ENCODE data around the gene EXOC4.
"Not testable (repeated sequence)": the region's sequence is repeated elsewhere in the genome, so short reads cannot be mapped to it uniquely, and the experiment has no call there.

Gene EXOC4

DNA sequence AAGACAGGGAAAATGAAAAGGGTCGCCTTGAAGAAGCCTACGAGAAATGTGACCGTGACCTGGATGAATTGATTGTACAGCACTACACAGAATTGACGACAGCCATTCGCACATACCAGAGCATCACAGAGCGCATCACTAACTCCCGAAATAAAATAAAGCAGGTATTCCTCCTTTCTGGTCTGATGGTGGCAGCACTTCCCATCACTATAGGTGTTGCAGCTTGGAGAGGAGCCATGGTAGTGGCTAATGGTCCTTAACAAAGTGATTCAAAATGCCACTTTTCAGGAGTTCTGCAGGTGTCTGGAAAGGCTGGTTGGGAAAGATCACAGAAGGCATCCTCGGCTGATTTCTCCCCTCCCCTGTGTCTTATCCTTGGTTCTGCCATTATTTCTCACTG, 22.1 kb downstream of the EXOC4 start:
- FAIRE-seq (no peak), DNase-seq (ENCODE audit: insufficient read length, low spot score) (no peak)

- no peak for DNase-seq (ENCODE audit: insufficient read length, low spot score)
Observed at GRCh38 chr7:133275446-133276095, 22.7 kb downstream of the EXOC4 start.

DNA sequence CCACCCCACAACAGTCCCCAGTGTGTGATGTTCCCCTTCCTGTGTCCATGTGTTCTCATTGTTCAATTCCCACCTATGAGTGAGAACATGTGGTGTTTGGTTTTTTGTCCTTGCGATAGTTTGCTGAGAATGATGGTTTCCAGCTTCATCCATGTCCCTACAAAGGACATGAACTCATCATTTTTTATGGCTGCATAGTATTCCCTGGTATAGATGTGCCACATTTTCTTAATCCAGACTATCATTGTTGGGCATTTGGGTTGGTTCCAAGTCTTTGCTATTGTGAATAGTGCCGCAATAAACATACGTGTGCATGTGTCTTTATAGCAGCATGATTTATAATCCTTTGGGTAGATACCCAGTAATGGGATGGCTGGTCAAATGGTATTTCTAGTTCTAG, 26.1 kb downstream of the EXOC4 start:
- FAIRE-seq; DNase-seq (ENCODE audit: insufficient read length, low spot score): not testable (repeated sequence)

More at GRCh38 chr7:133275446-133276095, 22.7 kb downstream of the EXOC4 start:
- FAIRE-seq, result no peak

GRCh38 chr7:133282094-133282493, 29.2 kb downstream of the EXOC4 start:
- no peak for FAIRE-seq

GRCh38 chr7:133284092-133284491, 31.2 kb downstream of the EXOC4 start:
- FAIRE-seq (no peak), DNase-seq (ENCODE audit: insufficient read length, low spot score) (no peak)

More at GRCh38 chr7:133282094-133282493, 29.2 kb downstream of the EXOC4 start:
- no peak for DNase-seq (ENCODE audit: insufficient read length, low spot score)

DNA sequence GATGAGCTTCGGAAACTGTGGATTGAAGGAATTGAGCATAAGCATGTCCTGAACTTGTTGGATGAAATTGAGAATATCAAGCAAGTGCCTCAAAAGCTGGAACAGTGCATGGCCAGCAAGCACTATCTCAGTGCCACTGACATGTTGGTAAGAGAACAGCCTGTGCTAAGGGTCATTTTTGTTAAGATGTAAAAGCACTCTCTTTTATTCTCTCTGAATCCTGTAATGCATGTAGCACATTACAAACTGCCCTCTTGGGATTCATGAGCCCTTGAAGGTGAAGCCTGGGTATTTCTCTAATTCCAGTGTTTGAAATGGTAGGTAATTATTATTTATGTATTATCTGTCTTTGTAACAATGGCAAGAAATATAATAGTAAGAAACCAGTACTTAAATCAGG, 36.1 kb downstream of the EXOC4 start:
- DNase-seq (ENCODE audit: insufficient read length, low spot score) (no peak), FAIRE-seq (no peak)

DNA sequence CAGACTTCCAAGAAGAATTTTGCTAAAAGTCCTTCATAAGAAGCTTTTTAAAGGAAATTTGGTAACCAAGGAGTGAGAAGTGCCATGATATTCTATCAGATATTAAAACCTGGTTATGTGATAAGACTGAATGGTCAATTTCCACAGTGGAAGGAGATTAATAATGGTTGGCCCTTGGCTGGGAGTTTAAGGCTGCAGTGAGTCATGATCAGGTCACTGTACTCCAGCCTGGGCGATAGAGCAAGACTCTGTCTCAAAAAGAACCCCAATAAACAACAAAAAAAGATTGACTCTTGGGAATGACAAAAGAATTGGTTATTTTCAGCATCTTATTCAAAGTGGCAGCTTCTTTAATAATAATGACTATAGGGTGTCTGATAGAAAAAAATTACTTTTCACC, 37.2 kb downstream of the EXOC4 start:
- no peak for DNase-seq (ENCODE audit: insufficient read length, low spot score)
- no peak for FAIRE-seq

DNA sequence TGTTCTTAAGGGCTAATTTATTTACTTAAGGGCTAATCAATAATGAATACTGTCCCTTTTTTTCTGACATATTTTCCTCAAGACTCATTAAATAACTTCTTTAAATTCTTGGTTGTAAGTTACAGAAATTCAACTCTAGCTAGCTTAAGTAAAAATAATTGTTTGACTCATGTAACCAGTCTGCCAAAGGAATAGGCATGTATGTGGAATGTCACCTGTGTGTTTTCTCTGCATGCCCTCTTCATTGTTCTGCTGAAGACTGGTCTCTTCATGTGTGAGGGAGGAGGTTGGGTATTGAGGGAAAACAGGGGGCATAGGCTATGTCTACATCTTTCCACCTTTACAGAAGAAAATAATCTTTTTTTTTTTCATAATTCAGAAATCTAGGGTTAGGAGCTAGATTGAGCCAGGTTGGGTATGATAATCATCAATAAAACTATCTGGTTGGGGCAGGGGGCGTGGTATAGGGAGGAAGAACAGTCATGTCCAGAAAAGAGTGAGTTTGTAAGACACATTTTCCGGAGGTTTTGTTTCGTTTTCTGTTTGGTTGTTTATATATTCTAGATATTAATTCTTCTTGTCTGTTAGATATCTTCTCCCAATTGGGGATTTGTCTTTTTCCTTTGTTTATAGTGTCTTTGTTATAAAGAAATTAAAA, 37.9 kb downstream of the EXOC4 start:
- FAIRE-seq (no peak), DNase-seq (ENCODE audit: insufficient read length, low spot score) (no peak)

- FAIRE-seq, result no peak
- no peak for DNase-seq (ENCODE audit: insufficient read length, low spot score)
Observed at GRCh38 chr7:133292631-133293030, 39.8 kb downstream of the EXOC4 start.

DNA sequence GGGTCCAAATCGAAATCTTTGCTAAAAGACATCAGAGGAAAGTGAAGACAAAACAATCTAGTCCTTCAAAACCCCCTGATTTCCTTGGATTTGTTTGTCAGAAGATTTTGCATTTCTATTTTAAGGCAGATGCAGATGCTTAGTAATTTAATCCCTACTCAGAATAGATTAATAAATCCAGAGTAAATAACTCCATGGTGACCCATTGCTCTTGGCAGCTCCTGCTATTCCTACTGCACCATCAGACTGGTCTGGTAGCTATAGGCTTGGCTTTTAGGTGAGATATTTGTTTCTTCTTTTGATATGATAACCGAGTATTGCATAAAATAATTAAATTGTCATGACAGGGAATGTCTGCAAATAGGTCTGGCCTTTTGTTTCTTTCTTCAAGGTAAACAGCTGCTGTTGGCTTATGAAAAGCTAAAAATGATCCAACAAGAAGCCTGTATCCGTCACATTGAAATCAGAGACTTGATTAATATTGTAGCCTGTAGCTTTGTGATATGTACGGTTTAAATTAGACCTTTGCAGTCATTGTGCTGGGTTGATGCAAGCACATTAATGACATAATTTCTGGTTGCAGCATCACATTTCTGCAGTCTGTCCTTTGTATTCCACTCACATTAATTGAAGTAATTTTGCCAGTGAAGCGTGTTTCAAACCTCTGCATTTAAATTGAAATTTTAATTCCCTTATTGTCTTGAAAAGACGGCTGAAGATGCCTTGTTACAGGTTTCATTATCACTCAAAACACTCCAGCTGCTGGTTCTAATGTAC, 40.7 kb downstream of the EXOC4 start:
- no peak for FAIRE-seq

GRCh38 chr7:133294234-133294633, 41.4 kb downstream of the EXOC4 start:
- FAIRE-seq (no peak), DNase-seq (ENCODE audit: insufficient read length, low spot score) (no peak)

More for the DNA sequence above, 40.7 kb downstream of the EXOC4 start:
- no peak for DNase-seq (ENCODE audit: insufficient read length, low spot score)

DNA sequence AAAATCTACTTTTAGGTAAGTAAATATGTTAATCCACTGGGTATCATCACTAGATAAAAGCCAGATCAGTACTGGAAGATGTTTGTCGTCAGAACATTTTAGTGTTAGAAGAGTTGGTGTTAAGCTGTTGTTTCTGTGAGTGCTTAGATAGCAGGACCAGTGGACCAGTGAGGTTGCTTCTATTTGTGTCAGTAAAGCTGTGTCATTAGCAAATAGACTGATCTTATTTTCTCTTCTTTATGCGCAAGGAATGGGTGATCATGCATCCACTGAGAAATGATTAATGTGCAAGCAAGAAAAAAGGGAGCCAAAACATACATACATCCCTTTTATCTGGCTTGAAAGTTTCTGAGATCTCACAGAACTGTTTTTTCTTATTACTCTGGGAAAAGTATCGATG, 42.6 kb downstream of the EXOC4 start:
- FAIRE-seq, result no peak
- DNase-seq (ENCODE audit: insufficient read length, low spot score), result no peak

- FAIRE-seq (no peak), DNase-seq (ENCODE audit: insufficient read length, low spot score) (no peak)
Observed at GRCh38 chr7:133297093-133297492, 44.2 kb downstream of the EXOC4 start.

DNA sequence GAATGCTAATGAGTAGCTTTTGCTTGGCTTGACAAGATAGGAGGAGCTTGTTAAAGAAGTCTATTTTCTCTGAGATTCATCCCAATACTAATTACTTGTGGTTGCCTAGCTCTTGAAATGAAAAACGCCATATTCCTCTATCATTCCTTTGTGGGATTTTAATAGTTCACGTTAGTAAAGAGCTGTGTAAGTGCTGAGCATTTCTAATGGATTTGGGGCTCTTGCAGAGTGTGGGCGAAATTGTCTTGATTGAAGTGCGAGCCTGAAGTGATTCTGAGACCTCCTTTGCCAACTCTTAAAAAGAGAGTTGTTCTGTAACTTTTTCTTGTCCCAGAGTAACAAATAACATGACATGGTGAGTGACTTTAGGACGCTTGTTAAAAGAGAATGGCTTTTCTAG, 45.2 kb downstream of the EXOC4 start:
- no peak for DNase-seq (ENCODE audit: insufficient read length, low spot score)
- no peak for FAIRE-seq

DNA sequence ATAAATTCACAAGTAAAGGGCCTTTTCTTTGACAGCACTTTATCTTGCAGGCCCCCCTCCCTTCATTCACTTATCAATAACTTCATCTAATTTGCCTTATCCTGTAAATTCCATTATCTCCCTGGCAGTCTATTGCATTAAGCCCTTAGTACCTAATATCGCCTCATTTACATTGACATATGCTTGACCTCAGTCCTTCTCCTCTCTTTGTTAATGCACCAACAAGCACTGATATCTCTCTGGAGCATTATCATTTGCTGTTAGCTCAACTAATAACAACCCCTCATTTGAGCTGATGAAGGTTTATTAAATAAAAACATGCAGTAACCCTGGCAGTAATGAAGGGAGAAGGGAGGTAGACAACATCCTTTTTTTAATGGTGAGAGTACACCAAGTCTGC, 46.8 kb downstream of the EXOC4 start:
- FAIRE-seq, result no peak
- DNase-seq (ENCODE audit: insufficient read length, low spot score), result no peak

DNA sequence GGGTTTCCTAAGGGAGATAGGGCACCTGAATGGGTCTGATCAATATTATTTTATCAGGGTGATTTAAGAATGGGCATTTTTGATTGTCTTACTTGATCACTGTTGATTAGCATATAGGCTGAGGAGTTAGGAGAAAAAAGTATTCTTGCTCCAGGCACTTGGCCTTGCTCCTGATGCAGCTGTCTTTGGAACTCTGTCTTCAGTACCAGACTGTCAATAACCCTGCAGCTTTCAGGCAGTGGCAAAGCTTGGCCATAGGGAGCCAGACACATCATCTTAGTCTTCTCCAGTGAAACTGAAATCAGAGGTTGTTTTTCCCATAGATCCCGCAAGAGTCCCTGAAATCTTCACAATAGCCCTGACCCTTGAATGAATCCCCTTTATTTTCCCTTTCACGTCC, 47.2 kb downstream of the EXOC4 start:
- DNase-seq (ENCODE audit: insufficient read length, low spot score) (no peak), FAIRE-seq (no peak)

- FAIRE-seq (no peak), DNase-seq (ENCODE audit: insufficient read length, low spot score) (no peak)
Observed at GRCh38 chr7:133300811-133301210, 47.9 kb downstream of the EXOC4 start.

GRCh38 chr7:133301444-133301843, 48.6 kb downstream of the EXOC4 start:
- no peak for DNase-seq (ENCODE audit: insufficient read length, low spot score)
- no peak for FAIRE-seq

DNA sequence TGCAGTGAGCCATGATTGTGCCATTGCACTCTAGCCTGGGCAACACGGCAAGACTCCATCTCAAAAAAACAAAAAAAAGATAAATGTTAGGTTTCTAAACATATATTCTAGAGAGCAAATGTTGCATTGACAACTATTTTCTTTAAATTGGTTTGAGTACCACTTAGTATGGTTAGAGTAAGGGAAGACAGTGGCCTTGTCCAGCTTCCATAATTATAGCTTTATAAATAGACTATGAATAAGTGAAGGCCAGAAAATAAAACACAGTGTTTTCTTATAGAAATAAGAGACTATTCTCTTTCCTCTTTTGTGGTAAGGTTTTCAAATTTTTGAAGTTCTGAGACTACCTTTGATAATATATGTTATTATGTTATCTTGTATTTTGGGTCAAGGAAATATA, 50.5 kb downstream of the EXOC4 start:
- DNase-seq (ENCODE audit: insufficient read length, low spot score), result no peak
- FAIRE-seq, result no peak

DNA sequence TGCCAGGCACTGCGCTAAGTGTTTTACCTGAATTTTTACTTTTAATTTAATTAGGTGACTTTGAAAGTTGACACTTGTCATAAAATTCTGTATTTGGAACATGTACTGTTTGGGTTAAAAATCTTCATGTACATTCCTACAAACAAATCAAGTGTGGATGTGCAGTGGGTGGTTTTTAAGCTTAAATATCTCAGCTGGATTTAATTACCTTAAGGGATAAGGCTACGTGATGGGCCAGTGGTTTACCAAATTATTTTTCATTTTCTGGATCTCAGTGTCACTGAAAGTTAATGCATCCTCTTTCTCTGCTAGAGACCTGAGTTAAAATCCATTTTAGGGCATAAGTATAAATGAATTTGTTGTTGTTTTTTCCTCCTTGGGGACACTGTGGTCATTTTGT, 51.1 kb downstream of the EXOC4 start:
- no peak for DNase-seq (ENCODE audit: insufficient read length, low spot score)
- FAIRE-seq, result no peak

GRCh38 chr7:133309333-133309732, 56.5 kb downstream of the EXOC4 start:
- no peak for FAIRE-seq
- no peak for DNase-seq (ENCODE audit: insufficient read length, low spot score)
